HEK293 (cell line): ENCODE data around the gene KIF25.

Experiments used
- CTCF ChIA-PET: fragments of 350-600 bp; formaldehyde crosslinking; extraction: SDS; loops from one replicate; lab custom pipeline; 2021; ENCODE audit warnings: antibody characterized with exemption; lab: Yijun Ruan, JAX
- POLR2A ChIA-PET: fragments of 300-600 bp; formaldehyde crosslinking; extraction: SDS; loops from one replicate; lab custom pipeline; 2020; ENCODE audit warnings: antibody characterized with exemption, inconsistent platforms; lab: Yijun Ruan, JAX
- H3K27ac ChIP-seq: fragments of 200-500 bp; sonication (Bioruptor generic); 2 replicates; pipeline ENCODE4 v1.5.1; 2014; ENCODE audit warnings: low read depth, low read length, control low read depth, inconsistent platforms; ENCODE audit errors: extremely low read depth
- H3K36me3 ChIP-seq, 2 experiments: fragments of 200-500 bp in 1 of 2; sonication (Bioruptor generic) in 1 of 2; 1 replicate in 1 of 2; 2 replicates in 1 of 2; pipeline ENCODE4 v1.5.1; 2014 to 2017; ENCODE audit warnings: inconsistent platforms in 2 of 2, low read length in 2 of 2; ENCODE audit not compliant: control insufficient read depth in 2 of 2, insufficient read depth in 1 of 2
- H3K4me1 ChIP-seq: fragments of 200-500 bp; sonication (Bioruptor generic); 2 replicates; pipeline ENCODE4 v1.5.1; 2014; ENCODE audit warnings: mild to moderate bottlenecking, low read length, inconsistent platforms; ENCODE audit not compliant: control insufficient read depth, insufficient read depth
- H3K4me3 ChIP-seq: 2 replicates; pipeline ENCODE4 v1.5.1; 2011; ENCODE audit warnings: low read depth, mild to moderate bottlenecking, control low read depth, low read length, moderate library complexity
- H3K9me3 ChIP-seq: fragments of 200-500 bp; sonication (Bioruptor generic); 2 replicates; pipeline ENCODE4 v1.5.1; 2014; ENCODE audit warnings: low read depth, low read length, inconsistent platforms; ENCODE audit not compliant: control insufficient read depth, insufficient read depth
- GLI2 ChIP-seq: fragments of 450-650 bp; formaldehyde crosslinking; IDR thresholded peaks from 2 replicates; pipeline ENCODE4; 2017; ENCODE audit warnings: missing biosample characterization, missing genetic modification characterization, low read depth, borderline replicate concordance
- GLIS1 ChIP-seq: fragments of 450-650 bp; formaldehyde crosslinking; IDR thresholded peaks from 2 replicates; pipeline ENCODE4 v1.5.1; 2016; ENCODE audit warnings: missing biosample characterization, missing genetic modification characterization
- HOXA7 ChIP-seq: sonication (generic); formaldehyde crosslinking; IDR thresholded peaks from 2 replicates; pipeline ENCODE4 v1.8.1; 2022; ENCODE audit warnings: missing genetic modification reagents, borderline replicate concordance
- PRDM6 ChIP-seq: fragments of 450-650 bp; formaldehyde crosslinking; IDR thresholded peaks from 2 replicates; pipeline ENCODE4 v1.5.1; 2017; ENCODE audit warnings: missing biosample characterization, missing genetic modification characterization
- SCRT1 ChIP-seq: fragments of 450-650 bp; formaldehyde crosslinking; IDR thresholded peaks from 2 replicates; pipeline ENCODE4 v1.5.1; 2016; ENCODE audit warnings: missing biosample characterization, missing genetic modification characterization, borderline replicate concordance
- SCRT2 ChIP-seq: fragments of 450-650 bp; formaldehyde crosslinking; IDR thresholded peaks from 2 replicates; pipeline ENCODE4 v1.5.1; 2016; ENCODE audit warnings: missing biosample characterization, missing genetic modification characterization
- SP3 ChIP-seq: fragments of 450-650 bp; formaldehyde crosslinking; IDR thresholded peaks from 2 replicates; pipeline ENCODE4 v1.5.1; 2016; ENCODE audit warnings: missing biosample characterization, missing genetic modification characterization
- ZBTB44 ChIP-seq: fragments of 450-650 bp; IDR thresholded peaks from 2 replicates; pipeline ENCODE4 v1.5.1; 2018; ENCODE audit warnings: missing biosample characterization, mild to moderate bottlenecking, missing genetic modification characterization
- ZBTB7A ChIP-seq: fragments of 450-650 bp; formaldehyde crosslinking; IDR thresholded peaks from 2 replicates; pipeline ENCODE4 v1.5.1; 2016; ENCODE audit warnings: low read depth, missing biosample characterization, missing genetic modification characterization
- ZIC2 ChIP-seq: fragments of 450-650 bp; formaldehyde crosslinking; IDR thresholded peaks from 2 replicates; pipeline ENCODE4 v1.5.1; 2016; ENCODE audit warnings: missing biosample characterization, missing genetic modification characterization
- ZNF114 ChIP-seq: fragments of 450-650 bp; formaldehyde crosslinking; IDR thresholded peaks from 2 replicates; pipeline ENCODE4 v1.5.0; 2017; ENCODE audit warnings: missing biosample characterization, missing genetic modification characterization
- ZNF221 ChIP-seq: fragments of 450-650 bp; formaldehyde crosslinking; IDR thresholded peaks from 2 replicates; pipeline ENCODE4 v1.5.1; 2017; ENCODE audit warnings: missing biosample characterization, missing genetic modification characterization, borderline replicate concordance
- ZNF311 ChIP-seq: fragments of 450-650 bp; formaldehyde crosslinking; IDR thresholded peaks from 2 replicates; pipeline ENCODE4 v1.5.1; 2017; ENCODE audit warnings: missing biosample characterization, missing genetic modification characterization, borderline replicate concordance
- ZNF48 ChIP-seq: fragments of 450-650 bp; formaldehyde crosslinking; IDR thresholded peaks from 2 replicates; pipeline ENCODE4 v1.5.1; 2016; ENCODE audit warnings: missing biosample characterization, missing genetic modification characterization
- ZNF514 ChIP-seq: fragments of 450-650 bp; formaldehyde crosslinking; IDR thresholded peaks from 2 replicates; pipeline ENCODE4 v1.5.1; 2016; ENCODE audit warnings: missing biosample characterization, missing genetic modification characterization
- ZNF560 ChIP-seq: fragments of 450-650 bp; formaldehyde crosslinking; IDR thresholded peaks from 2 replicates; pipeline ENCODE4 v1.5.1; 2017; ENCODE audit warnings: missing biosample characterization, missing genetic modification characterization, borderline replicate concordance
- ZNF610 ChIP-seq: fragments of 450-650 bp; formaldehyde crosslinking; IDR thresholded peaks from 2 replicates; pipeline ENCODE4 v1.5.1; 2016; ENCODE audit warnings: missing biosample characterization, missing genetic modification characterization, borderline replicate concordance
- ZNF692 ChIP-seq: fragments of 450-650 bp; formaldehyde crosslinking; IDR thresholded peaks from 2 replicates; pipeline ENCODE4 v1.5.1; 2016; ENCODE audit warnings: missing biosample characterization, missing genetic modification characterization
- ZNF777 ChIP-seq: fragments of 450-650 bp; formaldehyde crosslinking; IDR thresholded peaks from 2 replicates; pipeline ENCODE4 v1.5.1; 2017; ENCODE audit warnings: missing biosample characterization, missing genetic modification characterization, borderline replicate concordance
- ZSCAN18 ChIP-seq: fragments of 450-650 bp; formaldehyde crosslinking; IDR thresholded peaks from 2 replicates; pipeline ENCODE4 v1.5.1; 2016; ENCODE audit warnings: missing biosample characterization, missing genetic modification characterization
- ZSCAN5A ChIP-seq: fragments of 450-650 bp; formaldehyde crosslinking; IDR thresholded peaks from 2 replicates; pipeline ENCODE4 v1.5.1; 2016; ENCODE audit warnings: missing biosample characterization, missing genetic modification characterization

The KIF25 gene

GRCh38 chr6:168061269-168062210 lies 64.1 kb downstream of the KIF25 start:
- no peak overlapping the region for H3K27ac ChIP-seq
- no peaks in the 10 kb centered on the region for H3K9me3 ChIP-seq
- CTCF ChIA-PET = interaction anchor here (0.6 to 1.4 kb wide), 5 partner anchors 8 to 308 kb away, joined by 3 to 5 read pairs (median 3); no protein-coding TSS in a partner anchor
- H3K36me3 ChIP-seq = no peaks in the 10 kb centered on the region
- POLR2A ChIA-PET = no interaction called here
- no peak overlapping the region for H3K4me3 ChIP-seq
- no peak for TF ChIP-seq ZNF514 (tag by site-specific recombination)
- TF ChIP-seq ZIC2 (tag by site-specific recombination) = 0 out of 2 replicates have a peak, but pooled peaks have one; percentile 28
- TF ChIP-seq SCRT2 (tag by site-specific recombination) = peak; percentile 85
- peak; percentile 75 for TF ChIP-seq SCRT1 (tag by site-specific recombination)
- no peaks in the 10 kb centered on the region for H3K4me1 ChIP-seq

- CTCF ChIA-PET = no interaction called here
- no peak overlapping the region for H3K27ac ChIP-seq
- H3K36me3 ChIP-seq = no peaks in the 10 kb centered on the region
- no peaks in the 10 kb centered on the region for H3K4me1 ChIP-seq
- POLR2A ChIA-PET = no interaction called here
- no peaks in the 10 kb centered on the region for H3K9me3 ChIP-seq
- H3K4me3 ChIP-seq = no peak overlapping the region
- TF ChIP-seq SP3 (tag by site-specific recombination) (no peak), ZNF610 (no peak), ZNF48 (tag by site-specific recombination) (no peak), ZNF221 (no peak), ZBTB7A (tag by site-specific recombination) (no peak), ZSCAN5A (no peak)
Measured at GRCh38 chr6:168062346-168063289, 65.1 kb downstream of the KIF25 start.

GRCh38 chr6:168063431-168063830 lies 66.0 kb downstream of the KIF25 start:
- no peaks in the 10 kb centered on the region for H3K36me3 ChIP-seq
- CTCF ChIA-PET = no interaction called here
- POLR2A ChIA-PET = no interaction called here
- H3K4me3 ChIP-seq = no peak overlapping the region
- H3K4me1 ChIP-seq = no peaks in the 10 kb centered on the region
- H3K27ac ChIP-seq = no peak overlapping the region
- H3K9me3 ChIP-seq = no peaks in the 10 kb centered on the region
- no peak for TF ChIP-seq ZSCAN18 (tag by site-specific recombination)
- TF ChIP-seq ZNF692 (tag by site-specific recombination) = no peak
- TF ChIP-seq GLI2 (tag by site-specific recombination) = no peak
- no peak for TF ChIP-seq GLIS1 (tag by site-specific recombination)
- TF ChIP-seq HOXA7 (CRISPR knock-in tag) = no peak
- TF ChIP-seq ZNF560 = no peak
- no peak for TF ChIP-seq PRDM6 (tag by site-specific recombination)
- TF ChIP-seq ZNF114 (tag by site-specific recombination) = no peak
- TF ChIP-seq ZNF311 (tag by site-specific recombination) = no peak
- no peak for TF ChIP-seq ZBTB44
- TF ChIP-seq ZNF777 (tag by site-specific recombination) = no peak
